Peyer's patch (tissue), 4 donors: ENCODE results near the gene LTF.

Source experiments
- CTCF ChIP-seq, 6 experiments: fragments of 450-650 bp in 4 of 6; fragments of 200-600 bp in 2 of 6; sonication (generic) in 1 of 6; IDR thresholded peaks; one replicate each; pipeline ENCODE4 v1.5.1; 2017 to 2019; ENCODE audit warnings: antibody characterized with exemption in 6 of 6, mild to moderate bottlenecking in 3 of 6, moderate library complexity in 1 of 6
- POLR2A ChIP-seq, 2 donors: fragments of 450-650 bp; IDR thresholded peaks; one replicate each; pipeline ENCODE4 v1.5.1; 2017; ENCODE audit warnings: antibody characterized with exemption in 2 of 2, mild to moderate bottlenecking in 2 of 2, moderate library complexity in 2 of 2

- no peak for TF ChIP-seq CTCF (IDR thresholded peaks at IDR 0.05)
- TF ChIP-seq POLR2A (IDR thresholded peaks at IDR 0.05): no peak
Observed at GRCh38 chr3:46397111-46397510, 67.6 kb downstream of the LTF start.
